GM12878 (cell line): ENCODE measurements around the gene C11orf52. TPM values are rescaled to one million over a fixed set of nuclear protein-coding genes. Genes with fewer than 3 reads are reported as not detected.

ENCODE experiments used
- ATAC-seq: fragments of 200-7000 bp; cut with Tn5 transposase; 3 replicates; pipeline ENCODE4 v1.9.1; 2020; ENCODE audit warnings: mild to moderate bottlenecking, moderate library complexity
- BruUV-seq: library from RNA; stranded (reverse); fragments of 400-500 nt; replicated peaks from 2 replicates; lab custom pipeline; 2021; lab: Mats Ljungman, UMichigan
- CTCF ChIA-PET: fragments of 300-600 bp; sonication (Branson Sonifier 250); formaldehyde crosslinking; extraction: SDS; loops from one replicate; lab custom pipeline; 2021; ENCODE audit warnings: inconsistent platforms; lab: Yijun Ruan, JAX
- POLR2A ChIA-PET: fragments of 350-600 bp; formaldehyde crosslinking; extraction: SDS; loops from one replicate; lab custom pipeline; 2021; ENCODE audit warnings: inconsistent platforms; lab: Charles Lee
- RAD21 ChIA-PET: fragments of 300-600 bp; sonication (Branson Sonifier 250); formaldehyde crosslinking; loops from one replicate; lab custom pipeline; 2023; ENCODE audit warnings: antibody characterized with exemption; ENCODE audit not compliant: unreplicated experiment; lab: Charles Lee
- SMC1A ChIA-PET: fragments of 300-600 bp; sonication (Branson Sonifier 250); formaldehyde crosslinking; loops from one replicate; lab custom pipeline; 2023; ENCODE audit not compliant: unreplicated experiment, uncharacterized antibody; lab: Charles Lee
- DNase-seq: peaks from one replicate; pipeline ENCODE4 v3.0.0-alpha.2; 2011; ENCODE audit warnings: low read depth, low spot score
- FAIRE-seq: peaks from 3 replicates; lab custom pipeline; 2011; peaks lifted over from hg19 to GRCh38; lab: Jason Lieb, UNC
- H2AFZ ChIP-seq: 2 replicates; pipeline ENCODE4 v1.6.0; 2011; ENCODE audit warnings: low read depth, low read length, control low read depth; ENCODE audit not compliant: control insufficient read depth
- H3K27ac ChIP-seq: 2 replicates; pipeline ENCODE4 v1.5.1; 2011; ENCODE audit warnings: control low read depth; ENCODE audit not compliant: control insufficient read depth, insufficient read depth
- H3K27me3 ChIP-seq, 2 experiments: replicated peaks in 1 of 2; 2 replicates each; pipeline versions ENCODE4 v1.6.0 to v1.6.1; 2011; ENCODE audit warnings: low read length in 1 of 2; ENCODE audit not compliant: control insufficient read depth in 2 of 2, insufficient read depth in 2 of 2
- H3K36me3 ChIP-seq, 2 experiments: 2 replicates each; pipeline ENCODE4 v1.5.1; 2011; ENCODE audit warnings: low read length in 1 of 2; ENCODE audit not compliant: control insufficient read depth in 2 of 2, insufficient read depth in 2 of 2
- H3K4me1 ChIP-seq: 2 replicates; pipeline ENCODE4 v1.6.1; 2011; ENCODE audit warnings: mild to moderate bottlenecking, low read length, moderate library complexity, mixed read lengths; ENCODE audit not compliant: control insufficient read depth, insufficient read depth
- H3K4me2 ChIP-seq: 2 replicates; pipeline ENCODE4 v1.6.0; 2011; ENCODE audit warnings: control low read depth; ENCODE audit not compliant: control insufficient read depth, insufficient read depth
- H3K4me3 ChIP-seq: fragments of 200-600 bp; sonication (generic); 2 replicates; pipeline ENCODE4 v1.5.1; 2016
- H3K79me2 ChIP-seq: 2 replicates; pipeline ENCODE4 v1.6.0; 2011; ENCODE audit warnings: low read length; ENCODE audit not compliant: control insufficient read depth, insufficient read depth
- H3K9ac ChIP-seq: 2 replicates; pipeline ENCODE4 v1.8.0; 2011; ENCODE audit warnings: low read length, control low read depth, mixed read lengths; ENCODE audit not compliant: control insufficient read depth, insufficient read depth
- H3K9me3 ChIP-seq: replicated peaks from 3 replicates; pipeline ENCODE4 v1.5.1; 2011; ENCODE audit warnings: mild to moderate bottlenecking, low read length; ENCODE audit not compliant: control insufficient read depth, insufficient read depth
- H4K20me1 ChIP-seq: 2 replicates; pipeline ENCODE4 v1.6.0; 2011; ENCODE audit not compliant: control insufficient read depth, insufficient read depth
- BMI1 ChIP-seq: fragments of 450-650 bp; IDR thresholded peaks from 2 replicates; pipeline ENCODE4 v1.6.1; 2016; ENCODE audit warnings: mild to moderate bottlenecking, moderate library complexity, borderline replicate concordance
- CREM ChIP-seq: IDR thresholded peaks from 2 replicates; pipeline ENCODE4 v1.6.1; 2014; ENCODE audit warnings: antibody characterized with exemption, low read depth
- LARP7 ChIP-seq: fragments of 450-650 bp; IDR thresholded peaks from 2 replicates; pipeline ENCODE4 v1.6.1; 2017; ENCODE audit warnings: mild to moderate bottlenecking
- MTA2 ChIP-seq: fragments of 450-650 bp; IDR thresholded peaks from 2 replicates; pipeline ENCODE4 v1.6.1; 2016; ENCODE audit warnings: low read depth, mild to moderate bottlenecking, moderate library complexity
- MTA3 ChIP-seq: IDR thresholded peaks from 2 replicates; pipeline ENCODE4 v1.6.1; 2012; ENCODE audit warnings: low read length, inconsistent platforms, borderline replicate concordance
- SMARCA5 ChIP-seq: fragments of 450-650 bp; IDR thresholded peaks from 2 replicates; pipeline ENCODE4 v1.6.1; 2017; ENCODE audit warnings: mild to moderate bottlenecking
- SRF ChIP-seq, 2 experiments: IDR thresholded peaks; 2 replicates each; pipeline ENCODE4 v1.6.1; 2011; ENCODE audit warnings: low read depth in 2 of 2, low read length in 2 of 2, mild to moderate bottlenecking in 1 of 2, moderate library complexity in 1 of 2
- STAT1 ChIP-seq: fragments of 450-650 bp; conservative IDR thresholded peaks from 2 replicates; pipeline ENCODE4 v1.6.1; 2014; ENCODE audit warnings: antibody characterized with exemption, mild to moderate bottlenecking
- TARDBP ChIP-seq: IDR thresholded peaks from 2 replicates; pipeline ENCODE4 v1.6.1; 2016; ENCODE audit warnings: borderline replicate concordance
- YBX1 ChIP-seq: fragments of 450-650 bp; IDR thresholded peaks from 2 replicates; pipeline ENCODE4 v1.6.1; 2016; ENCODE audit warnings: antibody characterized with exemption
- ZNF622 ChIP-seq: fragments of 450-650 bp; IDR thresholded peaks from 2 replicates; pipeline ENCODE4 v1.6.1; 2017; ENCODE audit warnings: mild to moderate bottlenecking, inconsistent platforms
- WGBS: methylation state at CpG from one replicate; pipeline ENCODE4 v1.1.6; 2016; ENCODE audit warnings: low lambda C conversion rate; ENCODE audit not compliant: insufficient replicate concordance, insufficient coverage; ENCODE audit errors: missing lambda C conversion rate; 5-methylcytosine and 5-hydroxymethylcytosine counted together
- in situ Hi-C: fragments of 300-500 bp; cut with MboI; formaldehyde crosslinking; loops from 9 replicates; pipeline ENCODE4 v1.14.3; 2018; ENCODE audit warnings: mixed read lengths
- intact Hi-C: fragments of 100-400 bp; cut with micrococcal nuclease; formaldehyde crosslinking; loops from one replicate; pipeline ENCODE4 v1.14.2; 2022; ENCODE audit not compliant: unreplicated experiment
- polyA plus RNA-seq, 11 experiments: library from polyadenylated mRNA; depleted of rRNA in 4 of 11; unstranded in 6 of 11; stranded (reverse) in 5 of 11; fragments of >200 nt; fragmentation: Nextera tagmentation in 4 of 11; fragmentation: Illumina TruSeq in 1 of 11; extraction: Ambion mirVana in 4 of 11; extraction: Trizol in 1 of 11; gene quantifications; 1 replicate in 1 of 11; 2 replicates in 10 of 11; pipeline versions ENCODE4 v1.2.1 to v1.2.3, GENCODE V29; 2011 to 2016; ENCODE audit warnings: inconsistent platforms in 2 of 11, missing spikeins in 2 of 11, low read depth in 1 of 11
- total RNA-seq, 4 experiments: library from RNA; depleted of rRNA in 3 of 4; stranded (reverse); fragments of >200 nt in 3 of 4; fragmentation: Illumina TruSeq in 1 of 4; extraction: Trizol in 1 of 4; gene quantifications; 2 replicates each; pipeline versions ENCODE4 v1.2.1 to v1.2.3, GENCODE V29; 2013 to 2021
- TF ChIP-seq, protein P1 (sequence below): IDR thresholded peaks from 2 replicates; pipeline ENCODE4 v1.6.1; 2012; ENCODE audit warnings: low read length, inconsistent platforms
- TF ChIP-seq, protein P2 (sequence below): IDR thresholded peaks from 2 replicates; pipeline ENCODE4 v1.6.1; 2012; ENCODE audit warnings: low read depth, low read length, improper control_type of control experiment
- TF ChIP-seq, protein P3 (sequence below): fragments of 450-650 bp; IDR thresholded peaks from 2 replicates; pipeline ENCODE4 v1.6.1; 2017; ENCODE audit warnings: low read depth, mild to moderate bottlenecking, moderate library complexity
- TF ChIP-seq, protein P4 (sequence below): fragments of 450-650 bp; IDR thresholded peaks from 2 replicates; pipeline ENCODE4 v1.6.1; 2017; ENCODE audit warnings: borderline replicate concordance

The C11orf52 gene
- total and polyA plus RNA-seq, 10 of the 15 experiments (the other 5 are each of a cell fraction or from before 2014, with no cell fraction given), result not detected

DNA sequence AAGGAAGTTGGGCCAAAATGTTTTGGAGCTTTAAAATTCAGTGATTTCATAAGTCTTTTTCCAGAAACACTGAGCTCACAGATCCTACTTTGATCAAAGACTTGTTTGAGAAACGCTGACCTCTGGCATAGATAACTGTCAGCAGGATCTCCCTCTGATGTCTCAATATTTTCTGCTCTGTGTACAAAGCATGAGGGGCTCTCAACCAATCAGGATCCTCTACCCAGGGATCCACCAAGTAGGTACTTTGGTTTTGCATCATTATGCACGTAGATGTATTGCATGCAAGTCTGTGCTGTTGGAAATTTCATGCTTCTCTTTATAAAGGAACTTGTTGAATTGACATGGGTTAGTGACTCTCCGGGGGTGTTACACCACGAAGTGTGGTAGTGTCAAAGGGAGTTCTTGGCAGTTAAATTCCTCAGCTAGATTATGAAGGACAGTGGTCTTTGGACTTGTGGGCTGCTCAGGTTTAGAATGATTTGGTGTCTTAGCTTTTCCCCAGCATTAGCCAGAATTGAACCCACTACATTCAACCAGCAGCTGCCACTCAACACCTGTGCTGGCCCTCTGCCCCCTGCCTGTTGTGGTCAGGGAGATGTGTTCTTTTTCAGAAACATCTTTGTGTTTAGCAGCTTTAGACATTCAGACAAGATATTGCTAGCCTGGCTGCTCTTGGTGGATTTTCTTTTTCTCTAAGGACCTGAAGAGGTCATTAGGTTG is 16.8 kb downstream of the C11orf52 start:
- no peak overlapping the region for H3K4me2 ChIP-seq
- H3K9ac ChIP-seq, result no peak overlapping the region
- no peaks in the 10 kb centered on the region for H3K79me2 ChIP-seq
- FAIRE-seq, result no peak
- ChIA-PET POLR2A (interaction anchor here (1.6 kb wide), 1 partner anchor 9 kb away, joined by 6 read pairs; no protein-coding TSS in a partner anchor), RAD21 (interaction anchor here (1.2 to 10.8 kb wide), 3 partner anchors 9 to 129 kb away, joined by 3 to 109 read pairs (median 9); no protein-coding TSS in a partner anchor), CTCF (interaction anchor here (0.7 to 9.2 kb wide), 8 partner anchors 9 to 345 kb away, joined by 3 to 180 read pairs (median 4); no protein-coding TSS in a partner anchor), SMC1A (interaction anchor here (0.5 to 4.5 kb wide), 10 partner anchors 9 to 263 kb away, joined by 3 to 30 read pairs (median 4); no protein-coding TSS in a partner anchor)
- H3K4me1 ChIP-seq, result peaks cover 22% of the 10 kb centered on the region
- in situ Hi-C loops (loop anchor here (10.0 kb wide), 1 partner anchor 339 kb away; no protein-coding TSS in a partner anchor), intact Hi-C loops (loop anchor here (2.0 to 10.0 kb wide), 3 partner anchors 47 to 345 kb away; partner anchors contain the start of gene BCO2)
- no TSS peak for BruUV-seq
- DNase-seq, result no peak
- ATAC-seq, result no peak
- H2AFZ ChIP-seq, result no peak overlapping the region
- no peaks in the 10 kb centered on the region for H4K20me1 ChIP-seq
- H3K27me3 ChIP-seq, result 0 out of 4 replicates have a peak, but pooled peaks cover 0 to 1% of the 10 kb centered on the region in 2 experiments
- no peak overlapping the region for H3K4me3 ChIP-seq
- 66% methylated on average over 4 of the region's 4 CpGs for WGBS
- no peak overlapping the region for H3K27ac ChIP-seq
- no peaks in the 10 kb centered on the region for H3K9me3 ChIP-seq
- H3K36me3 ChIP-seq, result no peaks in the 10 kb centered on the region
- TF ChIP-seq SRF (IDR thresholded peaks at IDR 0.05; ENCODE audit: low read depth in 2 of 2, low read length in 2 of 2), result no peak
- no peak for TF ChIP-seq LARP7
- no peak for TF ChIP-seq YBX1
- TF ChIP-seq, protein P1, sequence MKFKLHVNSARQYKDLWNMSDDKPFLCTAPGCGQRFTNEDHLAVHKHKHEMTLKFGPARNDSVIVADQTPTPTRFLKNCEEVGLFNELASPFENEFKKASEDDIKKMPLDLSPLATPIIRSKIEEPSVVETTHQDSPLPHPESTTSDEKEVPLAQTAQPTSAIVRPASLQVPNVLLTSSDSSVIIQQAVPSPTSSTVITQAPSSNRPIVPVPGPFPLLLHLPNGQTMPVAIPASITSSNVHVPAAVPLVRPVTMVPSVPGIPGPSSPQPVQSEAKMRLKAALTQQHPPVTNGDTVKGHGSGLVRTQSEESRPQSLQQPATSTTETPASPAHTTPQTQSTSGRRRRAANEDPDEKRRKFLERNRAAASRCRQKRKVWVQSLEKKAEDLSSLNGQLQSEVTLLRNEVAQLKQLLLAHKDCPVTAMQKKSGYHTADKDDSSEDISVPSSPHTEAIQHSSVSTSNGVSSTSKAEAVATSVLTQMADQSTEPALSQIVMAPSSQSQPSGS, result no peak
- no peak for TF ChIP-seq BMI1
- TF ChIP-seq STAT1, result no peak
- TF ChIP-seq CREM, result no peak
- no peak for TF ChIP-seq ZNF622
- TF ChIP-seq, protein P2, sequence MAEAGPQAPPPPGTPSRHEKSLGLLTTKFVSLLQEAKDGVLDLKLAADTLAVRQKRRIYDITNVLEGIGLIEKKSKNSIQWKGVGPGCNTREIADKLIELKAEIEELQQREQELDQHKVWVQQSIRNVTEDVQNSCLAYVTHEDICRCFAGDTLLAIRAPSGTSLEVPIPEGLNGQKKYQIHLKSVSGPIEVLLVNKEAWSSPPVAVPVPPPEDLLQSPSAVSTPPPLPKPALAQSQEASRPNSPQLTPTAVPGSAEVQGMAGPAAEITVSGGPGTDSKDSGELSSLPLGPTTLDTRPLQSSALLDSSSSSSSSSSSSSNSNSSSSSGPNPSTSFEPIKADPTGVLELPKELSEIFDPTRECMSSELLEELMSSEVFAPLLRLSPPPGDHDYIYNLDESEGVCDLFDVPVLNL, result no peak
- no peak for TF ChIP-seq MTA2
- TF ChIP-seq, protein P3, sequence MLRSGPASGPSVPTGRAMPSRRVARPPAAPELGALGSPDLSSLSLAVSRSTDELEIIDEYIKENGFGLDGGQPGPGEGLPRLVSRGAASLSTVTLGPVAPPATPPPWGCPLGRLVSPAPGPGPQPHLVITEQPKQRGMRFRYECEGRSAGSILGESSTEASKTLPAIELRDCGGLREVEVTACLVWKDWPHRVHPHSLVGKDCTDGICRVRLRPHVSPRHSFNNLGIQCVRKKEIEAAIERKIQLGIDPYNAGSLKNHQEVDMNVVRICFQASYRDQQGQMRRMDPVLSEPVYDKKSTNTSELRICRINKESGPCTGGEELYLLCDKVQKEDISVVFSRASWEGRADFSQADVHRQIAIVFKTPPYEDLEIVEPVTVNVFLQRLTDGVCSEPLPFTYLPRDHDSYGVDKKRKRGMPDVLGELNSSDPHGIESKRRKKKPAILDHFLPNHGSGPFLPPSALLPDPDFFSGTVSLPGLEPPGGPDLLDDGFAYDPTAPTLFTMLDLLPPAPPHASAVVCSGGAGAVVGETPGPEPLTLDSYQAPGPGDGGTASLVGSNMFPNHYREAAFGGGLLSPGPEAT, result no peak
- no peak for TF ChIP-seq MTA3
- no peak for TF ChIP-seq SMARCA5
- TF ChIP-seq, protein P4, sequence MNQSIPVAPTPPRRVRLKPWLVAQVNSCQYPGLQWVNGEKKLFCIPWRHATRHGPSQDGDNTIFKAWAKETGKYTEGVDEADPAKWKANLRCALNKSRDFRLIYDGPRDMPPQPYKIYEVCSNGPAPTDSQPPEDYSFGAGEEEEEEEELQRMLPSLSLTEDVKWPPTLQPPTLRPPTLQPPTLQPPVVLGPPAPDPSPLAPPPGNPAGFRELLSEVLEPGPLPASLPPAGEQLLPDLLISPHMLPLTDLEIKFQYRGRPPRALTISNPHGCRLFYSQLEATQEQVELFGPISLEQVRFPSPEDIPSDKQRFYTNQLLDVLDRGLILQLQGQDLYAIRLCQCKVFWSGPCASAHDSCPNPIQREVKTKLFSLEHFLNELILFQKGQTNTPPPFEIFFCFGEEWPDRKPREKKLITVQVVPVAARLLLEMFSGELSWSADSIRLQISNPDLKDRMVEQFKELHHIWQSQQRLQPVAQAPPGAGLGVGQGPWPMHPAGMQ, result no peak
- TF ChIP-seq TARDBP, result no peak
